Fibroblast of villous mesenchyme (primary cell): ENCODE measurements around the gene PIK3R5. TPM values are rescaled to one million over a fixed set of nuclear protein-coding genes. Genes with fewer than 3 reads are reported as not detected.

Experiments
- DNase-seq: peaks from one replicate; pipeline ENCODE4 v3.0.0-alpha.2; 2010; ENCODE audit warnings: low read depth
- H3K4me3 ChIP-seq: 2 replicates; pipeline ENCODE4 v1.5.1; 2011; ENCODE audit warnings: low read depth, mild to moderate bottlenecking, low read length
- total RNA-seq: library from RNA; depleted of rRNA; stranded (reverse); fragments of >200 nt; gene quantifications from 2 replicates; pipeline ENCODE4 v1.2.3, GENCODE V29; 2012
- TF ChIP-seq, protein P1 (sequence below): IDR thresholded peaks from 2 replicates; pipeline ENCODE4 v1.5.1; 2012; ENCODE audit warnings: low read depth, mild to moderate bottlenecking, low read length; ENCODE audit not compliant: insufficient read depth

The PIK3R5 gene
- total RNA-seq, 1 donor, result not detected

GRCh38 chr17:9004961-9005285 is 39.4 kb upstream of the PIK3R5 start:
- TF ChIP-seq, protein P1, sequence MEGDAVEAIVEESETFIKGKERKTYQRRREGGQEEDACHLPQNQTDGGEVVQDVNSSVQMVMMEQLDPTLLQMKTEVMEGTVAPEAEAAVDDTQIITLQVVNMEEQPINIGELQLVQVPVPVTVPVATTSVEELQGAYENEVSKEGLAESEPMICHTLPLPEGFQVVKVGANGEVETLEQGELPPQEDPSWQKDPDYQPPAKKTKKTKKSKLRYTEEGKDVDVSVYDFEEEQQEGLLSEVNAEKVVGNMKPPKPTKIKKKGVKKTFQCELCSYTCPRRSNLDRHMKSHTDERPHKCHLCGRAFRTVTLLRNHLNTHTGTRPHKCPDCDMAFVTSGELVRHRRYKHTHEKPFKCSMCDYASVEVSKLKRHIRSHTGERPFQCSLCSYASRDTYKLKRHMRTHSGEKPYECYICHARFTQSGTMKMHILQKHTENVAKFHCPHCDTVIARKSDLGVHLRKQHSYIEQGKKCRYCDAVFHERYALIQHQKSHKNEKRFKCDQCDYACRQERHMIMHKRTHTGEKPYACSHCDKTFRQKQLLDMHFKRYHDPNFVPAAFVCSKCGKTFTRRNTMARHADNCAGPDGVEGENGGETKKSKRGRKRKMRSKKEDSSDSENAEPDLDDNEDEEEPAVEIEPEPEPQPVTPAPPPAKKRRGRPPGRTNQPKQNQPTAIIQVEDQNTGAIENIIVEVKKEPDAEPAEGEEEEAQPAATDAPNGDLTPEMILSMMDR, result no peak
- no peak for DNase-seq
- H3K4me3 ChIP-seq, result no peak overlapping the region

DNA sequence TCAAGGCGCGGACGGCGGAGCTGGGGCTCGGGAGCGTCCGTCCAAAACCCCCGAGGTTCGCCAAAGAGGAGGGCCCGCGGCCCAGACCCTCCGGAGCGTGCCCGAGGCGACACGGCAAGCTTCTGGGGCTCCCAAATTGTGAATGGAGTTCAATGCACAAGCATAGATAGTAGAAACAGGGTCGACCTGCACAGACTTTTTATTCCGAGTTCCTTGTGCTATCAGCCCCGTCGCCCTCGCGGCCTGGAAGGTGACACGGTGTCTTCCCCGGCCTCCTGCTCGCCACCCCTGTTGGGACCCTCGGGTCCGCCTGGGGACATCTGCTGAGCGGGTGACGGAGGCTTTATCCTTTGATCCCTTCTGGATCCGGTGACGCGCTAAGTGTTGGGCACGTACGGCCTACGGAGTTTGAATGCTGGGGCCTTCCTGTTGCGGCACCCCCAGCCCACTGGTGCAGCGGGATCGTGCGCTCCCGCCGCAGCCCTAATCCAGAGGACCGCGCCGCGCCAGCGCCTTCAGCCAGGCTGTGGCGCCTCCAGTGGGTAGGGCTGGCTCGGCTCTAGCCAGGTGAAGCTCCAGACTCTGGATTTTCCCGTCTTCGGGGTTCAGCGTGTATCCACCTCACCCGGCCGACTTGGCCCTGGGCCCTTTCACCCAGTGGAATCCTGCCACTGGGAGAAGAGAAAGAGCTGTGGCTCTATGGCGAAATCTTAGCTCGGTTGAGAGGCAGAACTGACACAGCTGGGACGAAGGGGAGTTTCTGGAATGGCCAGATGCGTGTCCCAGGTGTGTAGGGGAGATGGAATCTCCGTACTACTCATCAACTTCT is 38.8 kb upstream of the PIK3R5 start:
- no peak for DNase-seq
- H3K4me3 ChIP-seq, result no peak overlapping the region
- TF ChIP-seq, protein P1, result no peak

GRCh38 chr17:9003355-9004131 is 38.0 kb upstream of the PIK3R5 start:
- no peak for DNase-seq
- TF ChIP-seq, protein P1, result no peak
- H3K4me3 ChIP-seq, result no peak overlapping the region

DNA sequence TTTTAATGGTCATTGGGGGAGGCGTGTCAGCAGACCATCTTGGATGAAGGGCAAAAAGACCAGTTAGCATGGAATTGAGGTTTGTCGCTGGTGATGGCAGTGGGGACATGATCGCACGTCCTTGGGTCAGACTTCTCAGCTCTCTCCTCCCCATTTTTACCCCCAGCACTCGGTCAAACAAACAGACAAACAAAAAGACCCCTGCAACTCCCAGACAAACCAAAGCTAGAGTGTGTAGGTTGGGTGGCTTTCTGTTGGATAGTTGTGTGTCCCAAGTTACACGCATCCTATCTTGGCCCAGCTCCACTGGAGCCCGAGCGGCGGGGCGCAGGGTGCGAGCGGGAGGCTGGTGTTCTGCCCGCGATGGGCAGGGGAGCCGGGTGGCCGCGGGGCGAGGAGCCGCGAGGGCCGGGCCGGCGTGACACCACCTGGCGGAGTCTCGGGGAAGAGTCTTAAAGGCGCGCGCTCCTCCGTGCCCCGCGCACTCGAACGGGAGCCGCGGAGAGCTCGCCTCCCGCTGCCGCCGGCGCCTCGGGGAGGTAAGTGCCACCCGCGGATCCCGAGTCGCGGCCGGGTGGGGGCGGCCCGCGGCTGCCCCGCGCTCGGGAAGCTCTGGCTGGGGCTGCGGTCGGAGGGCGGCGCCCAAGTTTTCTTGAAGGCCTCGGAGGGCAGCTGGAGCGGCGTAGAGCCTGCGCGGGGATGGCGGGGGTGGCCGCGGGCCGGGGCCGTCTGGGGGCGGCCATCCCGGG is 37.3 kb upstream of the PIK3R5 start:
- TF ChIP-seq, protein P1, result no peak
- no peak overlapping the region for H3K4me3 ChIP-seq
- DNase-seq, result no peak

DNA sequence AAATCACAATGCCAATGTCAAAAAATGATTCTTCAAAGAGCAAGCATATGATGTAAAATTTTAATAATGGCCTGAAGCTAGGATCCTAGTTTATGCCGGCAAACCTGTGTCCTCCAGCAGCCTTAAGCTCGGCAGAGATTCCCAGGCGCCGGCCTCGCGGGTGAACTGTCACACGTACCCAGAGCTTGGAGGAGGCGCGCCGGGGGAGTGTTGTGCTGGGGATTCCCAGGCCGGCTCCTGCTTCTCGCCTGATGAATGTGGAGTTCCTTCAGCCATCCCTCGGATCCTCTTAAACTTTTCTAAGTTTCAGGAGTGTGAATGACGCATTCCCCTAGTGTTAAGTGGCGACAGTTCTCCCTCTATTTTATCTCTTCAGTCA is 36.7 kb upstream of the PIK3R5 start:
- no peak for DNase-seq
- TF ChIP-seq, protein P1, result no peak
- no peak overlapping the region for H3K4me3 ChIP-seq

DNA sequence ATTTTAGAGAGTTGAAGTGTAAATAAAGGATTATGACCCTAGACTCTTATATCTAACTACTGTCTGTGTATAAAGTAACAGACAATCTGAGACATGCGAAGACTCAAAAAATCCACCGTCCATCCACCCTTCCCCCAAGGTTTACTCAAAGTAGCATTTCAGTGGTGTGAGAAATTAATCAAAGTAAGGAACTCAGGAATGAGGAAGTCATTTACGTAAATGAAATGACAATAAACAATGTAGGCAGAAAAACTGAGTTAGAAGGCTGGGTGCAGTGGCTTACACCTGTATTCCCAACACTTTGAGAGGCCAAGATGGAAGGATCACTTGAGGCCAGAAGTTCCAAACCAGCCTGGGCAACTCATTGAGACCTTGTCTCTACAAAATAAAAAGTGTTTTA is 36.1 kb upstream of the PIK3R5 start:
- no peak for DNase-seq
- H3K4me3 ChIP-seq, result no peak overlapping the region
- TF ChIP-seq, protein P1, result no peak
